OCI-LY7 (cell line): ENCODE results near the gene GLIPR1L1. TPM values are rescaled to one million over a fixed set of nuclear protein-coding genes. Genes with fewer than 3 reads are reported as not detected.
"Not testable (repeated sequence)": the region's sequence is repeated elsewhere in the genome, so short reads cannot be mapped to it uniquely, and the experiment has no call there.

Source experiments
- BruUV-seq: library from RNA; stranded (reverse); fragments of 400-500 nt; replicated peaks from 2 replicates; lab custom pipeline; 2021; lab: Mats Ljungman, UMichigan
- CTCF ChIA-PET: fragments of 300-600 bp; sonication (Branson Sonifier 250); formaldehyde crosslinking; loops from one replicate; lab custom pipeline; 2022; ENCODE audit warnings: antibody characterized with exemption; ENCODE audit not compliant: unreplicated experiment; lab: Charles Lee
- POLR2A ChIA-PET: fragments of 300-600 bp; sonication (Branson Sonifier 250); formaldehyde crosslinking; loops from one replicate; lab custom pipeline; 2022; ENCODE audit warnings: antibody characterized with exemption; lab: Charles Lee
- DNase-seq: peaks from one replicate; pipeline ENCODE4 v3.0.0-alpha.2; 2015; ENCODE audit warnings: low spot score
- H2AFZ ChIP-seq: fragments of 200-600 bp; sonication (generic), shearing (Covaris generic); 2 replicates; pipeline ENCODE4 v1.6.1; 2014; ENCODE audit warnings: mild to moderate bottlenecking, antibody characterized with exemption, low read length, moderate library complexity
- H3K27ac ChIP-seq: fragments of 200-600 bp; sonication (generic); 2 replicates; pipeline ENCODE4 v1.5.1; 2014; ENCODE audit warnings: mixed run types, low read depth, mild to moderate bottlenecking, moderate library complexity, low read length, inconsistent platforms; ENCODE audit not compliant: poor library complexity, severe bottlenecking
- H3K36me3 ChIP-seq: fragments of 200-600 bp; sonication (generic); 2 replicates; pipeline ENCODE4 v1.6.1; 2014; ENCODE audit warnings: mild to moderate bottlenecking, antibody characterized with exemption, low read length, moderate library complexity, mixed read lengths; ENCODE audit not compliant: insufficient read depth
- H3K4me1 ChIP-seq: fragments of 200-600 bp; sonication (generic); 2 replicates; pipeline ENCODE4 v1.5.1; 2014; ENCODE audit warnings: mild to moderate bottlenecking, low read length; ENCODE audit not compliant: insufficient read depth, poor library complexity, severe bottlenecking
- H3K4me2 ChIP-seq: fragments of 200-600 bp; sonication (generic); 2 replicates; pipeline ENCODE4 v1.6.1; 2014; ENCODE audit warnings: mild to moderate bottlenecking, low read length
- H3K4me3 ChIP-seq: fragments of 200-600 bp; sonication (generic); 2 replicates; pipeline ENCODE4 v1.5.1; 2014; ENCODE audit warnings: mild to moderate bottlenecking, low read depth, low read length; ENCODE audit not compliant: poor library complexity, severe bottlenecking
- H3K79me2 ChIP-seq: fragments of 200-600 bp; sonication (generic); 2 replicates; pipeline ENCODE4 v1.6.1; 2016; ENCODE audit warnings: low read depth, mild to moderate bottlenecking, low read length, moderate library complexity, mixed read lengths; ENCODE audit not compliant: insufficient read depth
- H3K9me2 ChIP-seq: fragments of 200-600 bp; sonication (generic); 2 replicates; pipeline ENCODE4 v1.6.1; 2016; ENCODE audit warnings: mild to moderate bottlenecking, low read length, mixed read lengths; ENCODE audit not compliant: insufficient read depth
- H3K9me3 ChIP-seq: fragments of 200-600 bp; sonication (generic); 2 replicates; pipeline ENCODE4 v1.6.1; 2014; ENCODE audit warnings: mild to moderate bottlenecking, mixed run types, low read length, mixed read lengths
- H4K20me1 ChIP-seq: fragments of 200-600 bp; sonication (generic); 2 replicates; pipeline ENCODE4 v1.6.1; 2014; ENCODE audit warnings: mild to moderate bottlenecking, antibody characterized with exemption, low read length, moderate library complexity, mixed read lengths; ENCODE audit not compliant: insufficient read depth
- CTCF ChIP-seq: fragments of 200-600 bp; sonication (generic); conservative IDR thresholded peaks from 2 replicates; pipeline ENCODE4 v1.5.1; 2014; ENCODE audit warnings: mild to moderate bottlenecking, antibody characterized with exemption, low read length, moderate library complexity, mixed read lengths
- EZH2phosphoT487 ChIP-seq: fragments of 200-600 bp; sonication (generic); IDR thresholded peaks from 2 replicates; pipeline ENCODE4 v1.6.1; 2018; ENCODE audit warnings: low read depth, borderline replicate concordance, mild to moderate bottlenecking, mixed run types, antibody characterized with exemption, low read length, moderate library complexity, mixed read lengths
- intact Hi-C: fragments of 100-400 bp; cut with micrococcal nuclease; formaldehyde crosslinking; loops from one replicate; pipeline ENCODE4 v1.10.0; 2022; ENCODE audit not compliant: unreplicated experiment
- total RNA-seq, 2 experiments: library from RNA; depleted of rRNA in 1 of 2; stranded (reverse); fragments of >200 nt in 1 of 2; shearing (Covaris generic) in 1 of 2; gene quantifications; 2 replicates each; pipeline ENCODE4 v1.2.3, GENCODE V29; 2014 to 2022

GLIPR1L1 gene
- total RNA-seq, 2 experiments from 2014 or later = not detected

GRCh38 chr12:75337905-75338304 lies 3.4 kb downstream of the GLIPR1L1 start:
- intact Hi-C loops = no loop called here

GRCh38 chr12:75341873-75342272 lies 7.4 kb downstream of the GLIPR1L1 start:
- DNase-seq = no peak
- no peaks in the 10 kb centered on the region for H3K79me2 ChIP-seq
- POLR2A ChIA-PET = interaction anchor here (1.0 kb wide), 1 partner anchor 16 kb away, joined by 3 read pairs; no protein-coding TSS in a partner anchor
- intact Hi-C loops = loop anchor here (2.0 kb wide), 1 partner anchor 27 kb away; no protein-coding TSS in a partner anchor
- CTCF ChIA-PET = no interaction called here
- no peak for TF ChIP-seq CTCF
- no peak for TF ChIP-seq EZH2phosphoT487
- no peaks in the 10 kb centered on the region for H3K9me3 ChIP-seq
- H2AFZ ChIP-seq = no peak overlapping the region
- H3K4me3 ChIP-seq = no peak overlapping the region
- H3K27ac ChIP-seq = no peak overlapping the region
- H3K4me1 ChIP-seq = no peaks in the 10 kb centered on the region
- no peaks in the 10 kb centered on the region for H3K36me3 ChIP-seq
- no TSS peak for BruUV-seq
- H3K9me2 ChIP-seq = no peaks in the 10 kb centered on the region
- H4K20me1 ChIP-seq = no peaks in the 10 kb centered on the region
- no peak overlapping the region for H3K4me2 ChIP-seq

More at GRCh38 chr12:75337905-75338304, 3.4 kb downstream of the GLIPR1L1 start:
- no peaks in the 10 kb centered on the region for H3K4me1 ChIP-seq
- H3K9me2 ChIP-seq = no peaks in the 10 kb centered on the region
- H3K27ac ChIP-seq = no peak overlapping the region
- BruUV-seq = no TSS peak
- H3K9me3 ChIP-seq = no peaks in the 10 kb centered on the region
- no peak overlapping the region for H3K4me3 ChIP-seq
- H3K79me2 ChIP-seq = no peaks in the 10 kb centered on the region
- H2AFZ ChIP-seq = no peak overlapping the region
- no peaks in the 10 kb centered on the region for H4K20me1 ChIP-seq
- ChIA-PET POLR2A (interaction anchor here (0.5 to 0.6 kb wide), 2 partner anchors 33 to 132 kb away, joined by 3 read pairs; no protein-coding TSS in a partner anchor), CTCF (no interaction called here)
- no peak overlapping the region for H3K4me2 ChIP-seq
- TF ChIP-seq EZH2phosphoT487 = no peak
- no peak for TF ChIP-seq CTCF
- H3K36me3 ChIP-seq = no peaks in the 10 kb centered on the region
- DNase-seq = no peak

GRCh38 chr12:75345531-75345930 lies 11.1 kb downstream of the GLIPR1L1 start:
- ChIA-PET CTCF (no interaction called here), POLR2A (no interaction called here)
- H3K9me3 ChIP-seq = no peaks in the 10 kb centered on the region
- H3K4me3 ChIP-seq = no peak overlapping the region
- intact Hi-C loops = no loop called here
- no peak overlapping the region for H2AFZ ChIP-seq
- H4K20me1 ChIP-seq = no peaks in the 10 kb centered on the region
- no peak overlapping the region for H3K27ac ChIP-seq
- no peaks in the 10 kb centered on the region for H3K36me3 ChIP-seq
- H3K9me2 ChIP-seq = no peaks in the 10 kb centered on the region
- no peak overlapping the region for H3K4me2 ChIP-seq
- no TSS peak for BruUV-seq
- no peak for TF ChIP-seq EZH2phosphoT487
- TF ChIP-seq CTCF = no peak
- no peaks in the 10 kb centered on the region for H3K4me1 ChIP-seq
- no peak for DNase-seq
- no peaks in the 10 kb centered on the region for H3K79me2 ChIP-seq

GRCh38 chr12:75346215-75346614 lies 11.7 kb downstream of the GLIPR1L1 start:
- H3K9me2 ChIP-seq, intact Hi-C loops, H3K36me3 ChIP-seq, H3K9me3 ChIP-seq, H3K4me2 ChIP-seq, H3K4me3 ChIP-seq, CTCF ChIA-PET, DNase-seq, H3K27ac ChIP-seq, H4K20me1 ChIP-seq, H2AFZ ChIP-seq, H3K79me2 ChIP-seq, H3K4me1 ChIP-seq, BruUV-seq: not testable (repeated sequence)
- POLR2A ChIA-PET = interaction anchor here (0.7 kb wide), 1 partner anchor 144 kb away, joined by 3 read pairs; no protein-coding TSS in a partner anchor
